Stimulated activated CD4-positive, alpha-beta T cell treated with anti-CD3 and anti-CD28 coated beads, Interleukin-1b, Interleukin-23, amount 100 ng/mL, for 48 hours (primary cell): ENCODE measurements around the gene PALS1.
A peak's percentile ranks its signal among the peaks of the same experiment; 100 is the strongest.

ENCODE experiments used
- DNase-seq: peaks from one replicate; pipeline ENCODE4 v3.0.0-alpha.2; 2020

The PALS1 gene

DNA sequence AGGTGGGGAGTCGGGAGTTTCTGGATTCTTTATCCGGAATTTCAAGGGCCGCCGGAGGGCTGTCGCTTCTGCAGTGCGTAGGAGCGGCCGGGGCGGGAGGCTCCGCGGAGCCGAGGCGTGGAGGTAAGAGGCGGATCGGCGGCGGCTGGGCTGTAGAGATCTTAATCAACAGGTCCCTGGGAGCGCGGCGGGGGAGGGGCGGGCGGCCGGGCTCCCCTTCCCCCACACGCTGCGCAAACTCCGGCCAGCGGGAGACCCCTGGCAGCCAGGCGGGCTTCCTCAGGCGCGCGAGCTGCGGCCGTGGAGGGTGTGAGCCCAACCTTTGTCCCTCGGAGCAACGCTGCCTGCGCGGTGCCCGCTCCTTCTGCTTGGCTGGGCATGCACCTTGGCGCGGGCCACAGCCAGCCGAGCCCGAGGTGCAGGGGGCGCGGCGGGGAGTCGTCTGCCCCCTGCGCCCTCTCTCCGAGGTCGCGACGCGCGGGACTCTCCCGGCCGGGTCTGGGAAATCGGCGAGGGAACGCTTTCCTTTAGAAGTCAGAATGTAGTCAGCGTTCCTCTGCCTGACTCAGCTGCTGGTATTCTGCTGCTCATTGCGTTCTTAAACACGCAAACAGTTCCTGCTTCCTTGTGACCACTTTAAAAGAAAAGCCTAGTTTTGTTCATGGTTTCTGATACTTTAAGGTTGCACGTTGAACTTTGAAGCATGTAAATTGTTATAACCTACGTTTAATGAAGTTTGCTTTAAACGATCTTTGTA lies at the start of gene PALS1:
TSS of gene PALS1 (plus strand) at position 25 of the 757 bp plus-strand sequence. CDS start 37,736 bp downstream, outside the sequence.
- peak; percentile 49 for DNase-seq

DNA sequence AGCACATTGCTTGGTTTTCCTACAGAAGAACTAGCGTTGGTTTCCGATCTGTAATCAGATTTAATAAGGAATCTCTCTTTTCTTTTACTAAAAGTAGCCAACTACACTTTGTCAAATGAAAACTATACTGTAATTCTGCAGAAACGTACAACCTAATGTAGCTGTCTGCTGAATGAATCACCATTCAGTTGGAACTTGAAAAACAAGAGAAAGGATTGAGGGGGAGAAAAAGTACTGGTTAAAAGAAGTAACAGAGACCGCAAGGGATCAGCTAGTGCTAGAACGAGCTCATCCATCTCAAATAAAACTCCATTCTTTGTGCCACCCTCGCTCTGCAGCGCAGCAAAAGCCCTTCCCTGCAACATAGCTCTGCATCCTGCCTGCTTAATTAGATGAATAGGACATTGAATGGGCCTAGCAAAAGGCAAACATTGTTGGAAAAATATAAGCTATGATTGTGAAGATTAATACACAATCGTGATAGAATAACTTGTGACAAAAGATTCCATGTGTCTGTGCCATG lies 49.4 kb upstream of the PALS1 start:
- DNase-seq: no peak

DNA sequence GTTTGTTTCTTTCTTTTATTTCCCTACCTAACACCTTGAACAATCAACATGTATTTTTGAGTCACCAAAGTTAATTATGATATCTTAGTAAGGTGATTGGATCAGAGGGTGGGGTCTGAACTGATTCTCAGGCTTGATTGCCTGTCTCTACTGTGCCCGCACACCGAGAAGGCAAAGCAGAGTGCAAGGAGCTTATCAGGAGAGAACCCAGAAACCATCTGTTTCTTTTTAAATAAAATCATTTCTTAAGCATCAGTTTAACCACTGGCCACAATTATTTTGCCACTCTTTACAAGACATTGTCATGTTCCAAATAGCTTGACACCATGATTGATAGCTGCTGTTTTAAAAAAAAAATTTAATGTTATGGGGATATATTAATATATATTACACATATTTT lies 48.9 kb upstream of the PALS1 start:
- DNase-seq: no peak

DNA sequence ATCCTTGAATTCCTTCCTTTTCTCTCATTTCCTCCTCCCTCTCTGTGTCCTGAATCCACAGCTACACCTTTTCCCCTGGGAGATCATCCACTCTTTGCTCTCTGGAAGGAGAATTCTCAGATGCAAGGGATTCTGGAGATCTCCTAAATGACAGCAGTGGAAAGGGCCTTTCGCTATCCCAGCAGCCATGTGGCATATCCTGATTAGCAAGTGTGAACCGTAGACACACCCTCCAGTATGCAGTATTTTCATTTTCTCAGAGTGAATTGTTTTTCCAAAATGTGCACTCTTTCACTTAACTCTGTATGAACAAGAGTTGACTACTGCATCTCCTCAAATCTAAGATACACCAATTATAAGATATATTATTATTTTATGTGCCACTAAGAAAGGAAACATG lies 46.0 kb upstream of the PALS1 start:
- no peak for DNase-seq

DNA sequence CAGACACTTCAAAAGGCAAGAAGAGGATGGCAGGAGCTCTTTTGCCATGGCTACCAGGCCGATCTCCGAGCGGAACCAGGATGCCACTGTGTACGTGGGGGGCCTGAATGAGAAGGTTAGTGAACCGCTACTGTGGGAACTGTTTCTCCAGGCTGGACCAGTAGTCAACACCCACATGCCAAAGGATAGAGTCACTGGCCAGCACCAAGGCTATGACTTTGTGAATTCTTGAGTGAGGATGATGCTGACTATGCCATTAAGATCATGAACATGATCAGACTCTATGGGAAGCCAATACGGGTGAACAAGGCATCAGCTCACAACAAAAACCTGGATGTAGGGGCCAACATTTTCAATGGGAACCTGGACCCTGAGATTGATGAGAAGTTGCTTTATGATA lies 42.2 kb upstream of the PALS1 start:
- no peak for DNase-seq

DNA sequence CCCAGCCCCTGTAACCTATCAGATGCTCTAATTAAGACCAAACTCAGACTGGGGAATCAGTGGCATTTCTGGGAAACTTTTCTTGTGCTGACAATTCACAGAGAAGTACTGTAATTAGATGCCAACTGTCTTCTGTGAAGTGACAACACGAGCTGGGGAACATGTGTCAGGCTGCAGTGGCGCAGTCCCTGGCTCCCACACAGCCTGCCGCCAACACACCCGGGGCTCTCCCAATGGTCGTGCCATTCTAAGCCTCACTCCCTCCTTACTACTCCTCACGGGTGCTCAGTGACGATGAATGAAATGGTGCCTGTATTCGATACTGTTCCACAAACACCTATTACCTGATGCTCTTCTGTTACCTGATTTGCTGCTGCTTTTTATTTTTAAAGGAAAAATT lies 33.4 kb upstream of the PALS1 start:
- DNase-seq: no peak

DNA sequence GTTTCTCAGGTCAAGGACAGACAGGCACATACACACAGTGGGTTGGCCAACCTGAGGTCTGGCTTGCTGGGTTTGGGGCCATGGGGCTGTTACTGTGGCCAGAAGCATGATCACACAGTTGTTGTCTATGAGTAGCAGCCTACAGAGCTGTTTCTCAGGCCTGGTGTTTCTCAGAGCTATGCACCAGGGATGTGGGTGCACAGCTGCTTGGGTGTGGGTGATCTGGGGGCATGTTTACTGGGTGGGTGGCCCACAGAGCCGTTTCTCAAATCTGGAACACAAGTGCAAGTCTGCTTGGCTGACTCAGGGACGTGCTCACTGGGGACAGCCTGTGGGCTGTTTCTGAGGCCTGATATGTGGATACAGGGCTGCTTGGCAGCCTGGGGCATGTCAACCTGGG lies 23.1 kb upstream of the PALS1 start:
- DNase-seq: no peak

DNA sequence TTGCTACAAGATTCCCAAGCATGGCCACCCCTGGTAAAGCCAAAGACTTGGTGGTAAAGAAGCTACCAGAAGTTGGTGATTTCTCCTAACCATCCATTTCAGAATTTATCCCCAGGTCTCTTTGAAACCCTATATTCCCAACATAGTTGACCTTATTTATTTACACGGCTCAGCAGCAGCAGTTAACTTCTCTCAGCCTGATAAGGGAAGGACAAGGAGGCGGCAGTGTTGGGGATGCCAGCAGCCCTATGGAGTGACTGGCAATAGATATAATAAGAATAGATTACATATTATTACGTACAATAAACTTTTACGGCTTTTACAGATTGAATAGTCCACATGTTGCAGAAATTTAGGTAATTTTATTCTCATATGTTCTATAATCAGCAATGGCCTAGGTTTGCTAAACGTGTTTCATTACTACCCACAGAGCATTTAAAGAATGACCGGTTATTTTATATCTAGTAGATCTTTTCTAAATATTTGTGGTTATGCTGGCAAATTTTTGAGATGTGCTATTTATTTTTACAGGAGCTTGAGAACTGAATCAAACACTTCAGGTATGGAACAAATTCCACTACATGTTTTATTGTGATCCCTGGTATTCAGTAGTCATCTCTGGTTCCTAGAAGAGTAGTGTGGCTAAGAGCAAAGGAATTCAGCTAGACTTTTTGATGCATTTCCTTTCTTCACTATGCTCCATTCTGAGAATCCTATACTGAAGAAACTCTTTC lies 19.8 kb upstream of the PALS1 start:
- no peak for DNase-seq

DNA sequence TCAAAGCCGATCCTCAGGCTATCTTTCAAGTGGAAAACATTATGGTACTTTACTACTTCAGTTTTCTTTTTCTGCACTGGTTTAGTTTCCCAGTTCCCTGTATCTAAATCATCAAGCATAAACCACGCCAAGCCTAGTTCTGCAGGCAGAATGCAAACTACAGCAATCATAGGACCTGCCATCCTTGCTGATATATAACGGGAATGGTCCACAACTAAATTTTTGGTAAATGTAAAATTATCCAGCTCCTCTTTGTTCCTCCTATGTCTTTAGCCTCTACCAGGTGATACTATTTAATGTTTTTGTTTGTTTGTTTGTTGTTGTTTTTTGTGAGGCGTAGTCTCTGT lies 19.3 kb upstream of the PALS1 start:
- DNase-seq: no peak

DNA sequence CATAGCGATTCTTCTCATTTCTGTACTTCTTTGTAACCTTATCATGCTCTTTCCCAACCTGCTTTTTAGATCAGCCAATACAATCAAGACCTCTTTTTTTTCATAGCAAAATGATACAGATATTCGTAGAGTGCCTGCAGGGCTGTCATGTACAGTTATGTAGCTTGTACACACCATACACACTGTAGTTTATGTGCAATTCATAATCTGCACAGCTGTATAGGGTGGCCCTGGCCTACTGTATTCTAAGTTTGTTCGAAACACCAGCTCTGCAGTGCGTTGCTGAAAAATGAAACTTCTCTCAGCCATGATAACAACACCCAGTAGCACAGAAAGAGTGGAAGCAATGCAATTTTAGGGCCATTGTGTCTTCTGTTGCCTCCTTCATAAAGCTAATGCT lies 15.7 kb upstream of the PALS1 start:
- DNase-seq: no peak

DNA sequence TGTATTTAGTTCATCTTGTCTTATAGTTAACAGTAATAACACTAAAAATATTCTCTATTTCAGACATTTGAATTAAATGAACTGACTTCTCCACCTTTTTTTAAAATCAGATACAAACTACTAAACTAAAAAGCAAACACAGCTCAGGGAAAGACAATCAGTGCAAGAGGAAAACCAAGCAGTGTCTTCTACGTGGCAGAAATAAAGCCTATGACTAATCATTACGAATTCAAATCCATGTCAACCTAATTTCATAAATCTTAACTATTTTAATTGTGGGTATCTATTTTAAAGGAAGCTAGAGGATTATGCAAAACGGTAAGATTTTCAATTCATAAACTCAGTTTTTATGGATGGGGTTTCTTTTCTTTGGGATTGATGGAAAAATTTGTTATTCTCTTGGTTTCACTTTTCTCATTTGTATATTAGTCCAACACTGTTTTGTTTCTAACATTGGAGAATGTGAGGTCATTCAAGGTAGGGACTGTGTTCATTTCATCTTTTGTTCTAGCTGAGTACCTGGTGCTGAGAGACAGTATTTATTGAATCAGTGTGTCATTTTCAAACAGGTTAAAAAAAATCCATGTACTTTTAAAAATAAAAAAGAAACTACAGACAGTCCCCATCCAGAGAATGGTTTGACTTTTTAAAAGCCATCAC lies 12.8 kb upstream of the PALS1 start:
- DNase-seq: no peak

DNA sequence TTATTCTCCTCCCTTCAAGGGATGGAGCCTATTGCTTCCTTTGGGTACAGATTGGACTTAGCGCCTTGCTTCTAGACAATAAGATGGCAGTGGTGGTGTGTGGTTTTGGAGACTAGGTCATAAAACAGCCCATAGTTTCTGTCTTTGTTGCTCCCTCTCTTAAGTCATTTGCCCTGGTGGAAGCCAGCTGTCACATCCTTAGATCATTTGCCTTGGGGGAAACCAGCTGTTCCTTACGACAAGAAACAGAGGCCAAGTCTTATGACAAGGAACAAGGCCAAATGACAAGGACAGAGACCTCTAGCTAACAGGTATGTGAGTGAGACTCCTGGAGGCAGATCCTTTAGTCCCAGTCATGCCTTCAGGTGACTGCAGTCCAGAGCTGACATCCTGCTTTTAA lies 9.2 kb upstream of the PALS1 start:
- no peak for DNase-seq

DNA sequence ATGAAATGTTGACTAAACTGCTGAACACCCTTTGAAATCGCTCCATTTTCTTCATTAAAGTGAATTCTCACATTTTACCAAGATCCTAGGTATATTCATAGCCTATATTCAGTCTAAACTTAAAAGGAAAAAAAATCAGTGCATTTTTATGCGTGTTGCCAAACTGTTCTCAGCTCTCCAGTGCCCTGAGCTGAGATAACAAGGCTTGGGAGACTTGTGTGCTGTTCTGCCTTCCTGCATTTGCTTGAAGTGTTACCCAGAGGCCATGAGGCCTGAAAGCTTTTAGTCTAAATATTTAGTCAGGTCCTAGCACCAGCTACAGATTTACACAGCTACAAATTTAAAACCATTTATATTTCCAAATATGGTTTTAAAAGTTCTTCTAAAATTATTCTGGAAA lies 8.6 kb upstream of the PALS1 start:
- DNase-seq: no peak

DNA sequence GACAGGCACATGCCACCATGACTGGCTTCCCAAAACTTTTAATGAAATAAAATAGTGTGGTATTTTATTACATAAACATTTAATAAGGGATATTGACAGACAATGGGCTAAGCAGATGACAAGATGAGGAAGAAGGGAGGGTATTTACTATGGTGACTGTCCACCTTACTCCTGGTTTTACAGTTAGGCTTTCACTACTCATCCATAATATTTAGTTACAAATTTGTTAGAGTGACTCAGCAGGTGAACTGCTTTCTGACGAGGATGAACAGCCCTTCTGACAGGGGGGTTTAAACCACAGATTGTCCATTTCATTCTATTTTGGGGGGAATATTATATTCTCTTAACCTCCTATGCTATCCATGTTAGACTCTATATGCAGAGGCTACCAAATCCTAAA lies 3.6 kb upstream of the PALS1 start:
- no peak for DNase-seq

DNA sequence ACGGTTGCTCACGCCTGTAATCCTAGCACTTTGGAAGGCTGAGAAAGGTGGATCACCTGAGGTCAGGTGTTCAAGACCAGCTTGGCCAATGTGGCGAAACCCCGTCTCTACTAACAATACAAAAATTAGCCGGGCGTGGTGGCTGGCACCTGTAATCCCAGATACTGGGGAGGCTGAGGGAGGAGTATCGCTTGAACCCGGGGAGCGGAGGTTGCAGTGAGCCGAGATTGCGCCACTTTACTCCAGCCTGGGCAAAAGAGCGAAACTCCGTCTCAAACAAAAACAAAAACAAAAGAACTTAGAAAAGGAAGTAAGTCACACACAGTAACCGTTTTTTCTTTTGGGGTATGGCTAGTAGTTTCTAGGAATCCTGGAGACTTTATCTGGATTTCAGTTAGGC lies 1.7 kb upstream of the PALS1 start:
- DNase-seq: no peak

DNA sequence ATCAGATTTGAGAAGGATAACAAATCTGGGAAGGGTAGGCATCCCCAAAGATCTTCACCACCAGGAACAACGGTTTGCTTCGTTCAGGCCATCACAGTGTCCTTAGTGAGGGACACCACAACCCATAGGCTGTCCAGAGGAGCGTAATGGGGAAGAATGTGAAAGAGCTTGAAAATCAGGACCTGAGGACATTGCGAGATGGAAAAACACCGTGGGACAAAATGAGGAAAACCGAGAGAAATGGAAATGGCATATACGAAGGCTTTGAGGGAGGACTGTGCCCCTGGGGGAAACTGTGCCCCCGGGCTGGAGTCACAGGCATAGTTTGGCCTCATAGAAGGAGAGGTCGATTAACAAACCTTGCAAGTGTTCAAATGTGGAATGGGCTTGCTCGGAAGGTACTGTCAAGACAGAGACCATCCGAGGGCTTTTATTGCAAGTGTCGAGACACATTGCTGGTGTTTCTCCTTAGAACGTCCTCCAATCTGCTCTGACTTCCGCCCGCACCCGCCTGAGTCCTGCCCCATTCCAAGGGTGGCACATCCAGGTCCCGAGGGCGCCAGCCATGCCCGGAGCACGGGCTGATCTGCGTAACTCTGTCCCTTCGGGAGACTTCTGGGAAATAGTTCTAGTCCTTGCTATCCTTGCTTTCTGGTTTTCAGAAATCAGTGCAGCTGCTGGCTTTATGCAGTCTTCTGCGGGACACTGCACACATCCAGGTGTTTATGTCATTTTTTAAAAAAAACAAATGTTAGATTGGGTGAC lies 885 bp upstream of the PALS1 start:
- peak; percentile 30 for DNase-seq

DNA sequence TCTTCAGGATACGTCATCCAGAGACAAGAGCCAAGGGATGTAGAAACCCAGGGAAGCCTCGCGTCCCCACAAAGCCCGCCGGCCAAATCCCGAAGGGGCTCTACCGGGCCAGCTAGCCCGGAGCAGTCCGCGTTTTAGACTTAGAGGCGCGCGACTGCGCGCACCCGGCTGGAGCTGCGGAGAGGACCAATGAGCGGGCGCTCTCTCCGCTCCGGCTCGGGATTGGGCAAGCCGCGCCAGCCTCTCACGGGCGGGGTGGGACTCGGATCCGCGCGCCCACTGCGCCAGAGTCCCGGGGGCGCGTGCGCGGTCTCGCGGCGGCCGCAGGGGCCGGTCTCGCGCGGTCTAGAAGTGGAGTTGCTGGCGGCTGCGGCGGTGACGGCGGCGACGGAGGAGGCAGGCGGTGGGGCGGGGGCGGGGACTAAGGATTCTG lies 241 bp upstream of the PALS1 start:
- peak; percentile 94 for DNase-seq

DNA sequence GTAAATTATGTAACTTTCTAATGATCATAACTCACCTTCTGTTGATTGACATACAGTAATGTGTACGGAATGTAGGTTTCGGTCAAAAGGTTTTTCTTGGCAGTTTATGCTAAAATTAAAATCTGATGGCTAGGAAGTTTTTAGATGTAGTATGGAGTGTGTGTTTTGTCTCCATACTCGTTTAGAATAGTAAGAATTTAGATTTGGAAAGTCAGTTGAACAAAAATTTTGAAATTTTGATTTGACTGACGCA lies 859 bp downstream of the PALS1 start:
- no peak for DNase-seq

DNA sequence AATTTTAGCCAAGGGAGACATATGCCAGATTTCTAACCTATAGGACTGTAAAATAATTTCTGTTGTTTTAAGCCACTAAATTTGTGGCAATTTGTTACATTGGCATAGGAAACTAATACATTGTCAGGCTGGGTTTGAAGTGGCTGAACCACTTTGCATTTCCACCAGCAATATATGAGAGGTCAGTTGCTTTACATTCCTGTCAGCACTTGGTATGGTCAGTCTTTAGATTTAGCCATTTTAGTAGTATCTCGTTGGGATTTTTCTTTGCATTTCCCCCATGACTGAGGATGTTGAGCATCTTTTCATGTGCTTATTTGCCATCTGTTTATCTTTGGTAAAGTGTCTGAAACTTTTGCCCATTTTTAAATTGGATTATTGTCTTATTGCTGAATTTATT lies 3.9 kb downstream of the PALS1 start:
- no peak for DNase-seq

DNA sequence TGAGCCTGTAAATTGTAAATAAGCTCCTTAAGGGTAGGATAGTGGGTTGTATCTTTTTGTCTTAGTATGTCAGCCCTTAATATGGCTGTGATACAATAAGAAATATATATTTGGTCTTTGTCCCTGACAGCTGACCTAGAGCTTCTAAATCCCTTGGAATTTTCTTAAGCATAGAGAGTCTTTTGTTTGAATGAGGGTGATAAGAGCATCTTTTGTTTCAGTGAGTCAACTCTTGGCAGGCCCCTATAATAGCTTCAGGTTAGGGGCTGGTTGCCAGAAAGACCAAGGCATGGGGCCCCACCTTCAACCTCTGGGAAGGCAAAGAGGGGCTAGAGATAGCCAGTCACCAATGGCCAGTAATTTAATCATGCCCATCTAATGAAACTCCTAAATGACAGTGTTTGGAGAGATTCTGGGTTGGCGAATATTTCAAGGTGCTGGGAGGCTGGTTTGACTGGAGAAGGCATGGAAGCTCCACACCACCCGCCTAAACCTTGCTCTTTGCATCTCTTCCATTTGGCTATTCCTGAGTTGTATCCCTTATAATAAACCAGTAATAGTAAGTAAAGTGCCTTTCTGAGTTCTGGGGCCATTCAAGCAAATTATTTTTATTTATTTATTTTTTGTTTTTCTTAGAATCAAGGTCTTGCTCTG lies 10.5 kb downstream of the PALS1 start:
- DNase-seq: no peak

DNA sequence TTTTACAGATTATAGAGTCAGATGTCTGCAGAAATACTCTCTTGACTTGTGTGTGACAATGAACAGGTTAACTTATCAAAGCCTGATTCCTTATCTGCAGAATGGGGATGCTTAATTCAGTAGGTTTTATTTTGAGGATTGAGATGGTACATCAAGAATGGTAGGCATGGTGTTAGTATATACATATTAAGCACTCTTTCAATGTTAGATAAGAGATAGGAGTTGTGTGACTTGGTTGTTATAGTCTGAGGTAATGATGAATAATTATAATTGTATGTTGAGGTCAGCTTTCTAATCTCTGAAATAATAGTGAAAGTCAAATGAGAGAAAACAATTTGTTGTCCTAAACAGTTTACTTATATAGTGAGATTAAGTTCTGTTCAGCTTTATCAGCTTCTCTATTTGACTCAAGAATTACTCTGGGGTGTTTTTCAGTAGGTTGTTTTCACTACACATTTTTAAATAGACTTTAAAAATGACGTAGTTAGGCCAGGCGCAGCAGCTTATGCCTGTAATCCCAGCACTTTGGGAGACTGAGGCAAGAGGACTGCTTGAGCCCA lies 11.9 kb downstream of the PALS1 start:
- DNase-seq: no peak

DNA sequence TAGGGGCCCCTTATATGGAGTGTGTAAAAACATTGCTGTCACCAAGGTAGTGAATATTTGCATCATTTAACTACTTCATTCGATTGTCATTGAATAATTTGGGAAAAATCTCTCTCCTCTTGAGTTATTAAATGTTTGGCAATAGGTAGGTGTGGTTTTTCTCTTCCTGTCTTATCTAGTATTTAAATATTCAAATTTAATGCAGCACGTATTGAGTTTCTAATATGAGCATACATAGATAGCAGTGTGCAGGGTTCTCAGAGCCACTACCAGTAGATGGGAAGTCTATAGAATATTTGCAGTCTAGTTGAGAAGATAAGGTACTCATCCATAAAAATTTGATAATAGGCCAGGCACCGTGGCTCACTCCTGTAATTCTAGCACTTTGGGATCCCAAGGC lies 16.7 kb downstream of the PALS1 start:
- no peak for DNase-seq

DNA sequence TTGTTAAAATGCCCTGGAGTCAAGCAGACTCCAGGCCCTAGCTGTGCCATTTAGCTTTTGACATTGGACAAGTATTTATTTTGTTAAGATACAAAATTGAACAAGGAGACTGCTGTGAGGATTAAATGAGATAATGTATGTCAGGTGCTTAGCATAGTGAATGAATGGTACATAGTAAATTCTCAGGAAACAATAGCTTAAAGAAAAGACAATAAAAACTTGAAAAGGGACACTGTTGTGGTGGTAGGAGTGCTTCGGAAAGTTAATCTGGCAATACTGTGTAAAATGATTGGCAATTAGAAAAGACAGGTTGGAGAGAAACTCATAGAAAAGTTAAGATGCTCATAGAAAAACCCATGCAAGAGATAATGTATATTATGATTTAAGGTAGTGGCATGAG lies 19.7 kb downstream of the PALS1 start:
- DNase-seq: no peak
